Aorta (tissue), 5 donors: ENCODE measurements around the gene MFNG. TPM values are rescaled to one million over a fixed set of nuclear protein-coding genes. Genes with fewer than 3 reads are reported as not detected.
A peak's percentile ranks its signal among the peaks of the same experiment; 100 is the strongest.

ENCODE experiments used
- ATAC-seq: fragments of 200-7000 bp; cut with Tn5 transposase; one replicate; pipeline ENCODE4 v1.9.1; 2022; ENCODE audit warnings: moderate library complexity; ENCODE audit not compliant: low FRiP score
- DNase-seq, 2 donors: peaks; one replicate each; pipeline ENCODE4 v3.0.0-alpha.2; 2020
- H3K27ac ChIP-seq, 2 donors: one replicate each; pipeline ENCODE4 v1.5.1; 2013; ENCODE audit warnings: low read length in 2 of 2, mild to moderate bottlenecking in 2 of 2, moderate library complexity in 2 of 2, control low read depth in 1 of 2, inconsistent platforms in 1 of 2, low read depth in 1 of 2
- H3K27me3 ChIP-seq, 2 donors: one replicate each; pipeline ENCODE4 v1.6.1; 2013; ENCODE audit warnings: control low read depth in 1 of 2, low read length in 1 of 2, mild to moderate bottlenecking in 1 of 2, moderate library complexity in 1 of 2; ENCODE audit not compliant: insufficient read depth in 2 of 2, control insufficient read depth in 1 of 2
- H3K36me3 ChIP-seq, 2 donors: one replicate each; pipeline ENCODE4 v1.6.1; 2013; ENCODE audit warnings: control low read depth in 1 of 2, low read length in 1 of 2, mild to moderate bottlenecking in 1 of 2; ENCODE audit not compliant: insufficient read depth in 2 of 2, control insufficient read depth in 1 of 2
- H3K4me1 ChIP-seq, 2 donors: one replicate each; pipeline ENCODE4 v1.6.1; 2013; ENCODE audit warnings: low read length in 2 of 2, control low read depth in 1 of 2, mild to moderate bottlenecking in 1 of 2, moderate library complexity in 1 of 2; ENCODE audit not compliant: insufficient read depth in 2 of 2, control insufficient read depth in 1 of 2
- H3K4me3 ChIP-seq, 2 donors: one replicate each; pipeline ENCODE4 v1.5.1; 2013; ENCODE audit warnings: low read length in 2 of 2, control low read depth in 1 of 2, mild to moderate bottlenecking in 1 of 2
- H3K9me3 ChIP-seq: one replicate; pipeline ENCODE4 v1.6.1; 2013; ENCODE audit warnings: mild to moderate bottlenecking, low read length; ENCODE audit not compliant: control insufficient read depth
- WGBS, 2 donors: extraction: QIAGEN DNeasy Blood & Tissue Kit; methylation state at CpG; one replicate each; pipeline ENCODE4 v1.1.7; 2013; 5-methylcytosine and 5-hydroxymethylcytosine counted together
- intact Hi-C, 2 donors: fragments of 100-400 bp; cut with DNase I; formaldehyde crosslinking; loops; one replicate each; pipeline versions ENCODE4 v1.14.2 to v1.15.0; 2022
- polyA plus RNA-seq, 2 donors: library from polyadenylated mRNA; stranded (reverse); fragments of 200-250 nt; gene quantifications; one replicate each; pipeline ENCODE4 v1.2.3, GENCODE V29; 2013
- total RNA-seq, 2 donors: library from RNA; stranded (reverse); fragmentation: NEBNext Ultra II Directional; extraction: Animal tissue kit (Norgen Biotek cat#: 25700); gene quantifications; one replicate each; pipeline ENCODE4 v1.2.1, GENCODE V29; 2021
- donor health status: healthy with polysubstance abuse.
- donor health status: Bipolar disorder and iron deficiency.
- donor health status: DM: no; HTN: no; CAD: no.
- donor health status: DM: no; HTN: no; CAD: no.
- donor health status: DM: yes; HTN: yes; CAD: no.

Gene MFNG
- total and polyA plus RNA-seq, 4 donors: 6.7 to 35.4 (median 17.4) TPM

DNA sequence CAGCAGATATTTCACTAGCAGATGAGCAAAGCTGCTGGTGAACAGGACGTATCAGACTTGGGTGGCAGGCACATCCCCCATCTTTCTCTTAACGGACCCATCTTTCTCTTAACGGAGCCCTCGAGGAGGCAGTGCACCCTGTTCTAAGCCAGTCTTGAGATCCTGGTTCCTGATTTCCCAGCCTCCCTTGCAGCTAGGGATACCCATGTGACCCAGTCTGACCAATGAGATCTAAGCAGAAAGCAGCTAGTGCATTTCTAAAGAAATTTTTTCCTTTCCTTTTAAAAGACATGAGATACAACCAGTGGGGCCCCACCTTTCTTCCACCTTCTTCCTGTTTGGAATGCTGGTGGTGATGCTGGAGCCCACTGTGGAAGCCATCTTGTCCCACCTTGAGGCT is 45.3 kb downstream of the MFNG start:
- H3K4me3 ChIP-seq: no peak overlapping the region
- H3K9me3 ChIP-seq: peaks cover 8% of the 10 kb centered on the region
- intact Hi-C loops: no loop called here
- ATAC-seq (no peak), DNase-seq (peak in 1 of 2 donors; percentile 5)
- H3K4me1 ChIP-seq: no peaks in the 10 kb centered on the region
- no peaks in the 10 kb centered on the region for H3K36me3 ChIP-seq
- H3K27me3 ChIP-seq: peaks cover 0 to 3% of the 10 kb centered on the region in 2 donors
- 88 to 91% methylated on average over 4 of the region's 4 CpGs for WGBS, 2 donors
- no peak overlapping the region for H3K27ac ChIP-seq

DNA sequence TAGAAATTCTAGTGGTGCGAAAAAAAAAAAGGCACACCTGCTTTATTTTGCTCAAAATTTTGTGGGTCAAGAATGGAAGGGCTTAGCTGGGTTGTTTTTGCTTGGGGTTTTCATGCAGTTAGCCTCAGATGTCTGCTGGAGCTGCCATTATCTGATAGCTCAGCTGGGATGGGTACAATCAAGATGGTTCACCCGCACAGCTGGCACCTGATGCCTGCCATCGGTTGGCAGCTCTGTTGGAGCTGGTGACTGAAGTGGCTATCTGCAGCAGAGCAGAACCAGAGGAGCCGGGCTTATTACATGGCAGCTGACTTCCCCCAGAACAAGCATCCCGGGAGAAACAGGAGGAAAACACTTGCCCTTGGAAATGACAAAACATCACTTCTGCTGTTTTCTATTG is 46.8 kb downstream of the MFNG start:
- intact Hi-C loops: no loop called here
- peaks cover 8% of the 10 kb centered on the region for H3K9me3 ChIP-seq
- WGBS, 2 donors: 60 to 71% methylated on average over 5 of the region's 5 CpGs

DNA sequence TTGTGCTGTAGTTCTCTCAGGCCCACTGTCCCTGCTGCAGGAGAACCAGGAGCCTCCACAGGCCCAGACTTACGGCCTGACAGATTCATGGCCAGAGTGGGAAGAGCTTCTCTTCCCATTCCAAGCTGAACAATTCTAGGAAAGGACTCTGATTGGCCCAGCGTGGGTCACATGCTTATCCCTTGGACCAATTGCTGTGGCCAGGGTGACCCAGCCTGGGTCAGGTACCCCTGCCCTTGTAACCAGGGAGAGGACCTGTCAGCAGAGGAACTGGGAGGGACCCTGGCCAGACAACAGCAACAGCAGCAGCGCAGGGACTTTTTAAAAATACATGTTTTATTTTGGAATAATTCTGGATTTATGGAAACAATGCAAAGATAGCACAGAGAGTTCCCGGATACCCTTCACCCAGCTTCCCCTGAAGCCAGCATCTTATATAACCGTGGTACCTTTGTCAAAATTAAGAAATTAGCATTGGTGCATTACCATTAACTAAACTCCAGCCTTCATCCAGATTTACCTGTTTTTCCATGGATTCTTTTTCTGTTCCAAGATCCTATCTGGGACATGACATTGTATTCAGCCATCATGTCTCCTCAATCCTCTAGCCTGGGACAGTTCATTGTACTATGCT is 50.1 kb downstream of the MFNG start:
- WGBS, 2 donors: 94 to 95% methylated on average over 5 of the region's 5 CpGs
- Histone ChIP-seq H3K36me3 (no peaks in the 10 kb centered on the region), H3K4me1 (no peaks in the 10 kb centered on the region), H3K27me3 (peaks cover 0 to 3% of the 10 kb centered on the region in 2 donors), H3K9me3 (peaks cover 6% of the 10 kb centered on the region), H3K27ac (no peak overlapping the region), H3K4me3 (no peak overlapping the region)
- DNase-seq (peak in 1 of 2 donors; percentile 11), ATAC-seq (no peak)
- intact Hi-C loops: no loop called here

More for the DNA sequence above, 46.8 kb downstream of the MFNG start:
- Histone ChIP-seq H3K27me3 (peaks cover 0 to 3% of the 10 kb centered on the region in 2 donors), H3K4me1 (no peaks in the 10 kb centered on the region), H3K4me3 (no peak overlapping the region), H3K27ac (no peak overlapping the region), H3K36me3 (no peaks in the 10 kb centered on the region)
- peak in 1 of 2 donors; percentile 9 for DNase-seq
- ATAC-seq: no peak

DNA sequence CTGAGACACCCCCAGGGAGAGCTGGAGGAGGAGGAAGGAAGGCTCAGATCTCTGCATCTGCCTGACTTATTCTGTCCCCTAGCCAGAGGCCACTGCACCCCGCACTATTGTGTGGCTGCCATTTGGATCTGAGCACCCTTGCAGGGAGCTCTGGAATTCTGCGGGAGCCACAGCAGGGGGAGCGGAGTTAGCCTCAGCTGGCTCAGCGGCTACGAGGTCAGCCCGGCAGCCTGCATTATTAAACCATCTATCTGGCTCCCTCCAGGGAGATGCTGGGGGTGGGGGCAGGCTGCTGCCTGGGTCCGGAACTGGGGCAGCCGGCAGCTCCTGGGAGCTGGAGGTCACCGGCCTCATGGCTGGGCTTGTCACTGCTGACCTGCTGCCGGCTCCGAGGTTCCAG is 52.4 kb downstream of the MFNG start:
- intact Hi-C loops: no loop called here
- peaks cover 0 to 2% of the 10 kb centered on the region in 2 donors for H3K27me3 ChIP-seq

DNA sequence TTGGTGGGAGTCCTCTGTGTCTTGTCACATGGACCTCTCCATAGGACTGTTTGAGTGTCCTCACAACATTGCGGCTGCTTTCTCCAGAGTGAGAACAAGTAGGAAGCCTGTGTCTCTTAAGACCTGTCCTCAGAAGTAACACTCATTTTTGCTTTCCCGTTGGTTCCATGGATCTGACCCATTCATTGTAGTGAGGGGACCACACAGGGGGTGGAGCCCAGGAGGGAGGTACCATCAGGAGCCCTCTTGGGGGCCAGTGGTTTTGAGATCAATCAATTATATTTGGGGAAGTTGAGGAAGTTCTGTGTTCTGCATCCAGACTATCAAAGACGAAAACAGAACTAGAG is 53.5 kb downstream of the MFNG start:
- peaks cover 2% of the 10 kb centered on the region for H3K9me3 ChIP-seq
- 90 to 94% methylated on average over 3 of the region's 3 CpGs for WGBS, 2 donors
- ATAC-seq (no peak), DNase-seq (no peak)
- H3K27ac ChIP-seq: no peak overlapping the region
- no peaks in the 10 kb centered on the region for H3K36me3 ChIP-seq
- H3K27me3 ChIP-seq: peaks cover 0 to 4% of the 10 kb centered on the region in 2 donors
- no peak overlapping the region for H3K4me3 ChIP-seq
- intact Hi-C loops: no loop called here
- no peaks in the 10 kb centered on the region for H3K4me1 ChIP-seq

More for the DNA sequence above, 52.4 kb downstream of the MFNG start:
- Histone ChIP-seq H3K4me3 (no peak overlapping the region), H3K36me3 (no peaks in the 10 kb centered on the region), H3K4me1 (no peaks in the 10 kb centered on the region), H3K9me3 (peaks cover 2% of the 10 kb centered on the region), H3K27ac (no peak overlapping the region)
- no peak for ATAC-seq
- 9 to 11% methylated on average over 11 of the region's 11 CpGs for WGBS, 2 donors
- no peak for DNase-seq

DNA sequence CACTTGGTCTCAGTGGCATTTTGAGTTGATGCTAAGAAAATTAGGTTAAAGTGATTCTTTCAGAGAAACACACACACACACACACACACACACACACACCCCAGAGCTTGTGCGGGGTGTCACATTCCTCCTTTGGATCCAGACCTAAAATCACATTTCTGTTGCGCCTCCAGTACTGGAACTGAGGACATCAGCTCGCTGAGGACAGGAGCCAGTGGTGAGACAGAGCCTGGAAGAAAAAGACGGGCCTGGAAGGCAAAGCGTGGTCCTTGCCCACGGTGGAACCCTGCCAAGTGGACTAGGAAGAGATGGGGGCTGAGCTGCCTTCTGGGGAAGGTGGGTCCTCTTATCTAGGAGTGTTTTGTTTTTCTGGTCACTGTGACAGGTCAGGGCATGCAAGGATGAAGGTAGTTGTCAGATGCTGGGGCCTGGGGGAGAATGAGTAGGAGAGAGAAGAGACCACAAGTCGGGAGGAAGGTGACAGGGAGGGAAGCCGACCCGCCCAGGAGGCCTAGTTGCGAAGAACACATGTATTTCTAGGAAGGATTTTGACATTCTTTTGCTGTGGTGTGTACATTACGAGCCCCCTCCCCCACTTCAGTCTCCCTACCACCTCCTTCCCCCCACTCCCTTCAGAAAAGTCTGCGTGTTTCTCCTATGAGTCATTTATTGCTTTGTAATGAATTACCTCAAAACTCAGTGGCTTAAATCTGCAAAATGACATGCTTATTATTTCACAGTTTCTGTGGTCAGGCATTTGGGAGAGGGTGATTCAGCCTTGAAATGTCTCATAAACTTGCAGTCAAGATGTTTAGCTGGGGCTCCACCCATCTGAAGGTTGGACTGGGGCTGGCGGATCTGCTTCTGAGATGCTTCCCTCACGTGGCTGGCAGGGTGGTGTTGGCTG is 54.1 kb downstream of the MFNG start:
- intact Hi-C loops: no loop called here
- WGBS, 2 donors: 31 to 35% methylated on average over 14 of the region's 14 CpGs
- no peak for ATAC-seq
- no peak for DNase-seq
- Histone ChIP-seq H3K27ac (no peak overlapping the region), H3K4me3 (no peak overlapping the region), H3K36me3 (no peaks in the 10 kb centered on the region), H3K9me3 (peaks cover 2% of the 10 kb centered on the region), H3K27me3 (peaks cover 0 to 4% of the 10 kb centered on the region in 2 donors), H3K4me1 (no peaks in the 10 kb centered on the region)

DNA sequence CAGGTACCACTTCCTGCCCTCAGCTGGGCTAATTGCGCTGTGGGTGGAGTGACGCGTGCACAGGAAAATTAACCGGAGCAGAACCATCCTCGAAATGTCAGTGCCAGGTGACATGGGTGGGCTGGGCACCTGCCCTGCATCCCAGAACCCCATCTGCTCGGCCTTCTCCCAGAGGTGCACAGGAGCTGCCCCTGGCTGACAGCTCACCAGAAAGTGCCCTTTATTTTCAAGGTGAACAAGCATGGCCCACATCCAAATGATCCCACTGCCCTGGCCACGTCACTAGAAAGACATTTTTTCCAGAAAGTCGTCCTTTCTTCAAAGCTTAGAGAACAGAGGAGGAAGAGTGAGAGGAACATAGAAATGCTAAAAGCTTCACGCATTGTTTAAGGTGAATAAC is 54.8 kb downstream of the MFNG start:
- no peak overlapping the region for H3K27ac ChIP-seq
- no peaks in the 10 kb centered on the region for H3K36me3 ChIP-seq
- H3K27me3 ChIP-seq: peaks cover 0 to 4% of the 10 kb centered on the region in 2 donors
- ATAC-seq (no peak), DNase-seq (no peak)
- H3K9me3 ChIP-seq: peaks cover 2% of the 10 kb centered on the region
- 77 to 81% methylated on average over 9 of the region's 9 CpGs for WGBS, 2 donors
- intact Hi-C loops: no loop called here
- H3K4me1 ChIP-seq: no peaks in the 10 kb centered on the region
- no peak overlapping the region for H3K4me3 ChIP-seq

DNA sequence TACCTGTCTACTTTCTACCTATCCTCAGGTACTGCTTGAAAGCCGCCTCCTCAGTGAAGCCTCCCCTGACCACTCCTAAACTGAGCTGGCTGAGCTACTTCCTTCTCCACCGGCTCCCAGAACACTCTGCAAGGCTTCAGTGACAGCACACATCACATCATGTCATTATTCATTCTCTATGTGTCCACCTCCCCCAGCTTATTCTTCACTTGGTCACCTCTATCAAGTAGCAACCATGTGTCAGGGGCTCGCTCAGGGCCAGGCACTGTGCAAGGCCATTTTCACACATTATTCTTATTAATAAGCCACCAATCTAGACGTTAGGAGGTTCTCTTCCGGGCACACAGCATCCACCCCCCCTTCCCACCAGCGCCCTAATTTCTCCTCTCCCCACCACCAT is 55.2 kb downstream of the MFNG start:
- 75% methylated on average over 6 of the region's 6 CpGs for WGBS, 2 donors
- H3K4me3 ChIP-seq: no peak overlapping the region
- H3K9me3 ChIP-seq: peaks cover 2% of the 10 kb centered on the region
- intact Hi-C loops: no loop called here
- H3K27ac ChIP-seq: no peak overlapping the region
- H3K4me1 ChIP-seq: no peaks in the 10 kb centered on the region
- no peaks in the 10 kb centered on the region for H3K36me3 ChIP-seq
- DNase-seq (no peak), ATAC-seq (no peak)
- H3K27me3 ChIP-seq: peaks cover 0 to 4% of the 10 kb centered on the region in 2 donors
